ENCODE measurements around the gene TSR2. TPM values are rescaled to one million over a fixed set of nuclear protein-coding genes. Genes with fewer than 3 reads are reported as not detected.

TSR2 gene
- total and polyA plus RNA-seq, 2 donors from 2014 or later: 48.0 to 70.2 TPM

DNA sequence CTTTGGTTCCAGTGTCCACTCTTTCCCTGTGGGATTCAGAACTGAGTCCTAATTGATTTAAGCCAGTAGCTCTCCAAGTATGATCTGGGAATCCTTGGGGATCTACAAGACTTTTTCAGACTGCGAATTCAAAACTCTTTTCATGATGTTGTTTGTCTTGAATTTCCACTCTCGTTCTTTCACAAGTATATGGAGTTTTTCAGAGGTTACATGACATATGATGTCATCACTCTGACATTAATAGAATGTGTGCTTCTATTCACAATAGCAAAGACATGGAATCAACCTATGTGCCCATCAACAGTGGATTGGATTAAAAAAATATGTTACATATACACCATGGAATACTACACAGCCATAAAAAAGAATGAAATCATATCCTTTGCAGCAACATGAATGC is 23.2 kb upstream of the TSR2 start:
- DNase-seq: no peak
- no peak overlapping the region for H3K9ac ChIP-seq (ENCODE audit: low read length in 3 of 3)
- TF ChIP-seq, protein P1, sequence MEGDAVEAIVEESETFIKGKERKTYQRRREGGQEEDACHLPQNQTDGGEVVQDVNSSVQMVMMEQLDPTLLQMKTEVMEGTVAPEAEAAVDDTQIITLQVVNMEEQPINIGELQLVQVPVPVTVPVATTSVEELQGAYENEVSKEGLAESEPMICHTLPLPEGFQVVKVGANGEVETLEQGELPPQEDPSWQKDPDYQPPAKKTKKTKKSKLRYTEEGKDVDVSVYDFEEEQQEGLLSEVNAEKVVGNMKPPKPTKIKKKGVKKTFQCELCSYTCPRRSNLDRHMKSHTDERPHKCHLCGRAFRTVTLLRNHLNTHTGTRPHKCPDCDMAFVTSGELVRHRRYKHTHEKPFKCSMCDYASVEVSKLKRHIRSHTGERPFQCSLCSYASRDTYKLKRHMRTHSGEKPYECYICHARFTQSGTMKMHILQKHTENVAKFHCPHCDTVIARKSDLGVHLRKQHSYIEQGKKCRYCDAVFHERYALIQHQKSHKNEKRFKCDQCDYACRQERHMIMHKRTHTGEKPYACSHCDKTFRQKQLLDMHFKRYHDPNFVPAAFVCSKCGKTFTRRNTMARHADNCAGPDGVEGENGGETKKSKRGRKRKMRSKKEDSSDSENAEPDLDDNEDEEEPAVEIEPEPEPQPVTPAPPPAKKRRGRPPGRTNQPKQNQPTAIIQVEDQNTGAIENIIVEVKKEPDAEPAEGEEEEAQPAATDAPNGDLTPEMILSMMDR (IDR thresholded peaks at IDR 0.05; ENCODE audit: borderline replicate concordance, extremely low read depth, insufficient read depth): no peak
- FAIRE-seq: no peak
- no peaks in the 10 kb centered on the region for H3K4me1 ChIP-seq (ENCODE audit: control insufficient read depth in 2 of 3, insufficient read depth in 2 of 3, low read depth in 1 of 3, low read length in 3 of 3)
- no peaks in the 10 kb centered on the region for H3K9me3 ChIP-seq (ENCODE audit: control insufficient read depth in 2 of 3, insufficient read depth in 1 of 3, low read length in 3 of 3)
- H3K27me3 ChIP-seq (ENCODE audit: control insufficient read depth, insufficient read depth, low read length): no peaks in the 10 kb centered on the region
- H3K36me3 ChIP-seq (ENCODE audit: control insufficient read depth in 2 of 3, insufficient read depth in 3 of 3, low read length in 3 of 3): no peaks in the 10 kb centered on the region
- H3K4me3 ChIP-seq (ENCODE audit: low read length in 3 of 3): no peak overlapping the region
- H3K27ac ChIP-seq (ENCODE audit: low read depth in 2 of 2, low read length in 2 of 2): no peak overlapping the region
- intact Hi-C loops (cut with DNase I): no loop called here

DNA sequence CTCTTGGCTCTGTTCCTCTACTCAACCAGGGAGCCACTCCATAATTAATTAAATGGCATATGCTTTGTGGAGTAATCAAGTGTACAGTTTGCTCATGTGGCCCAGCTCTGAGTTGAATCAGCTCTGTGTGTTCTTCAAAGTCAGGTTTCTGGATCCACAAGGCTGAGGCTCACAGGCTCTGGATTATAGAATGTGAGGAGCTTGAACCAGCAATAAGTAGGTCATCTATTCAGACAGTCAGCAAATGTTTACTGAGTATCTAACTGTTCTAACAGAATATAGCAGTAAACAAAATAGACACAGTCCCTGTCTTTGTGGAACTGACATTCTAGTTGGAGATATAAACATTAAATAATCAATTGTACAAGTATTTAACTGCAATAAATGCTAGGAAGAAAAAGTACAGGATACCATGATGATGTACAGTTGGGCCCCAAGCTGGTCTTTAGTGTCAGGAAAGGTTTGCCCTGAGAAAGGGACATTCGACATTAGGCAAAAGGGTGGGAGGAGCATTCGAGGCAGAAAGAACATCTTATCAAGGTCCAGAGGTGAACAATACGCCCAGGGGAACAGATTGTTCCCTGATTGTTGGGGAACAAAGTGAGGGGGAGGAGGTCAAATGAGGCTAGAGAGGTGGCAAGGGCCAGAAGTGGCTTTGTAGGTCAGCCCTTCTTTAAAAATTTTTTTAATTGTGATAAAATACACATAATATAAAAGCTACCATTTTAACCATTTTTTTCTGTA is 20.5 kb upstream of the TSR2 start:
- TF ChIP-seq, protein P1 (IDR thresholded peaks at IDR 0.05; ENCODE audit: borderline replicate concordance, extremely low read depth, insufficient read depth): no peak
- H3K9me3 ChIP-seq (ENCODE audit: control insufficient read depth in 2 of 3, insufficient read depth in 1 of 3, low read length in 3 of 3): no peaks in the 10 kb centered on the region
- H3K36me3 ChIP-seq (ENCODE audit: control insufficient read depth in 2 of 3, insufficient read depth in 3 of 3, low read length in 3 of 3): no peaks in the 10 kb centered on the region
- no peak overlapping the region for H3K9ac ChIP-seq (ENCODE audit: low read length in 3 of 3)
- no peak overlapping the region for H3K27ac ChIP-seq (ENCODE audit: low read depth in 2 of 2, low read length in 2 of 2)
- FAIRE-seq (no peak), DNase-seq (no peak)
- intact Hi-C loops (cut with DNase I): no loop called here
- H3K27me3 ChIP-seq (ENCODE audit: control insufficient read depth, insufficient read depth, low read length): no peaks in the 10 kb centered on the region
- H3K4me1 ChIP-seq (ENCODE audit: control insufficient read depth in 2 of 3, insufficient read depth in 2 of 3, low read depth in 1 of 3, low read length in 3 of 3): no peaks in the 10 kb centered on the region
- H3K4me3 ChIP-seq (ENCODE audit: low read length in 3 of 3): no peak overlapping the region

DNA sequence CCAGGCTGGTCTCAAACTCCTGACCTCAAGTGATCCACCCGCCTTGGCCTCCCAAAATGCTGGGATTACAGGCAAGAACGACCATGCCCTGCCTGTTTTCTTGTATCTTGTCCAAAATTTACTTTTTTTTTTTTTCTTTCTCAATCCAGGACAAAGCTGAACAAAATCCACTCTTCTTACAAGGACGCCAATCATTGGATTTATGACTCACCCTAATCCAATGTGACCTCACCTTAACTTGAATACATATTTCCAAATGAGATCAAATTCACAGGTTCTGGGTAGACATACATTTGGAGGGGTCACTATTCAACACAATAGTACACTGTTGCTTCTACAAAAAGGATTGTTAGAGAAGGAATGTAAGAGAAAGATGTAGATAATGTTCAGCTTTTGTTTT is 18.0 kb upstream of the TSR2 start:
- Histone ChIP-seq H3K4me3 (ENCODE audit: low read length in 3 of 3) (no peak overlapping the region), H3K27me3 (ENCODE audit: control insufficient read depth, insufficient read depth, low read length) (no peaks in the 10 kb centered on the region), H3K36me3 (ENCODE audit: control insufficient read depth in 2 of 3, insufficient read depth in 3 of 3, low read length in 3 of 3) (no peaks in the 10 kb centered on the region), H3K27ac (ENCODE audit: low read depth in 2 of 2, low read length in 2 of 2) (no peak overlapping the region), H3K9me3 (ENCODE audit: control insufficient read depth in 2 of 3, insufficient read depth in 1 of 3, low read length in 3 of 3) (no peaks in the 10 kb centered on the region), H3K4me1 (ENCODE audit: control insufficient read depth in 2 of 3, insufficient read depth in 2 of 3, low read depth in 1 of 3, low read length in 3 of 3) (no peaks in the 10 kb centered on the region), H3K9ac (ENCODE audit: low read length in 3 of 3) (no peak overlapping the region)
- TF ChIP-seq, protein P1 (IDR thresholded peaks at IDR 0.05; ENCODE audit: borderline replicate concordance, extremely low read depth, insufficient read depth): no peak
- intact Hi-C loops (cut with DNase I): no loop called here
- DNase-seq: no peak
- FAIRE-seq: no peak
